DND-41 (cell line): ENCODE measurements around the gene CREB3L1.
A peak's percentile ranks its signal among the peaks of the same experiment; 100 is the strongest.

Source experiments
- ATAC-seq: fragments of 200-7000 bp; cut with Tn5 transposase; 3 replicates; pipeline ENCODE4 v1.9.1; 2021; ENCODE audit warnings: low read depth; ENCODE audit not compliant: insufficient read depth
- DNase-seq: peaks from one replicate; pipeline ENCODE4 v3.0.0-alpha.2; 2020
- H2AFZ ChIP-seq: 2 replicates; pipeline ENCODE4 v1.6.0; 2012; ENCODE audit warnings: low read depth, low read length
- H3K27ac ChIP-seq: 2 replicates; pipeline ENCODE4 v1.5.1; 2012; ENCODE audit warnings: low read length, inconsistent platforms
- H3K27me3 ChIP-seq: fragments of 200-600 bp; sonication (generic); 2 replicates; pipeline ENCODE4 v1.6.0; 2012; ENCODE audit warnings: low read length, mild to moderate bottlenecking, inconsistent platforms; ENCODE audit not compliant: insufficient read depth, poor library complexity
- H3K36me3 ChIP-seq: 2 replicates; pipeline ENCODE4 v1.5.1; 2012; ENCODE audit warnings: low read length, inconsistent platforms; ENCODE audit not compliant: insufficient read depth
- H3K4me1 ChIP-seq: 2 replicates; pipeline ENCODE4 v1.5.1; 2012; ENCODE audit warnings: mild to moderate bottlenecking, low read length; ENCODE audit not compliant: insufficient read depth
- H3K4me2 ChIP-seq: 2 replicates; pipeline ENCODE4 v1.6.0; 2012; ENCODE audit warnings: mild to moderate bottlenecking, moderate library complexity, low read length, inconsistent platforms; ENCODE audit not compliant: insufficient read depth
- H3K4me3 ChIP-seq, 2 experiments: fragments of 200-600 bp in 1 of 2; shearing (Covaris generic) in 1 of 2; 2 replicates each; pipeline ENCODE4 v1.5.1; 2012 to 2016; ENCODE audit warnings: inconsistent platforms in 2 of 2, low read length in 2 of 2, mild to moderate bottlenecking in 2 of 2, low read depth in 1 of 2, moderate library complexity in 1 of 2
- H3K79me2 ChIP-seq: 2 replicates; pipeline ENCODE4 v1.6.0; 2012; ENCODE audit warnings: low read length, inconsistent platforms; ENCODE audit not compliant: insufficient read depth
- H3K9ac ChIP-seq: 2 replicates; pipeline ENCODE4 v1.6.0; 2012; ENCODE audit warnings: low read depth, mild to moderate bottlenecking, inconsistent platforms, low read length, moderate library complexity
- H3K9me3 ChIP-seq: 2 replicates; pipeline ENCODE4 v1.5.1; 2012; ENCODE audit warnings: low read length, moderate library complexity, mild to moderate bottlenecking, inconsistent platforms; ENCODE audit not compliant: insufficient read depth, severe bottlenecking
- H4K20me1 ChIP-seq: 2 replicates; pipeline ENCODE4 v1.6.0; 2012; ENCODE audit warnings: low read length; ENCODE audit not compliant: insufficient read depth
- CTCF ChIP-seq: IDR thresholded peaks from 2 replicates; pipeline ENCODE4 v1.5.1; 2012; ENCODE audit warnings: borderline replicate concordance, low read length, moderate library complexity, mild to moderate bottlenecking; ENCODE audit not compliant: poor library complexity, severe bottlenecking; ENCODE audit errors: extremely low read depth
- EZH2 ChIP-seq: IDR thresholded peaks from 3 replicates; pipeline ENCODE4 v1.6.1; 2012; ENCODE audit warnings: borderline replicate concordance, low read depth, mild to moderate bottlenecking, moderate library complexity, low read length, inconsistent platforms; ENCODE audit not compliant: severe bottlenecking

CREB3L1 gene

GRCh38 chr11:46247090-46247489 lies 30.4 kb upstream of the CREB3L1 start:
- no peak overlapping the region for H3K4me2 ChIP-seq
- H3K27ac ChIP-seq = no peak overlapping the region
- ATAC-seq = no peak
- H3K9me3 ChIP-seq = no peaks in the 10 kb centered on the region
- no peak overlapping the region for H2AFZ ChIP-seq
- no peaks in the 10 kb centered on the region for H3K27me3 ChIP-seq
- no peak overlapping the region for H3K9ac ChIP-seq
- peaks cover 23% of the 10 kb centered on the region for H3K4me1 ChIP-seq
- no peaks in the 10 kb centered on the region for H3K79me2 ChIP-seq
- TF ChIP-seq CTCF (no peak), EZH2 (no peak)
- H3K36me3 ChIP-seq = no peaks in the 10 kb centered on the region
- H3K4me3 ChIP-seq = no peak overlapping the region
- no peak for DNase-seq
- no peaks in the 10 kb centered on the region for H4K20me1 ChIP-seq

GRCh38 chr11:46247659-46248058 lies 29.8 kb upstream of the CREB3L1 start:
- TF ChIP-seq EZH2 = no peak
- TF ChIP-seq CTCF = peak; percentile 49
- no peaks in the 10 kb centered on the region for H3K36me3 ChIP-seq
- no peak overlapping the region for H3K4me3 ChIP-seq
- H3K9me3 ChIP-seq = no peaks in the 10 kb centered on the region
- H3K79me2 ChIP-seq = no peaks in the 10 kb centered on the region
- DNase-seq = peak; percentile 27
- no peak overlapping the region for H3K4me2 ChIP-seq
- no peak overlapping the region for H3K27ac ChIP-seq
- H3K27me3 ChIP-seq = no peaks in the 10 kb centered on the region
- H4K20me1 ChIP-seq = no peaks in the 10 kb centered on the region
- no peak overlapping the region for H2AFZ ChIP-seq
- no peak for ATAC-seq
- no peak overlapping the region for H3K9ac ChIP-seq
- peaks cover 17% of the 10 kb centered on the region for H3K4me1 ChIP-seq

GRCh38 chr11:46248289-46249102 lies 29.0 kb upstream of the CREB3L1 start:
- DNase-seq (no peak), ATAC-seq (no peak)
- H3K9ac ChIP-seq = no peak overlapping the region
- H3K36me3 ChIP-seq = no peaks in the 10 kb centered on the region
- no peak overlapping the region for H2AFZ ChIP-seq
- no peak overlapping the region for H3K4me2 ChIP-seq
- no peaks in the 10 kb centered on the region for H3K27me3 ChIP-seq
- TF ChIP-seq EZH2 (no peak), CTCF (no peak)
- H3K9me3 ChIP-seq = no peaks in the 10 kb centered on the region
- no peaks in the 10 kb centered on the region for H3K79me2 ChIP-seq
- peaks cover 12% of the 10 kb centered on the region for H3K4me1 ChIP-seq
- no peak overlapping the region for H3K4me3 ChIP-seq
- no peaks in the 10 kb centered on the region for H4K20me1 ChIP-seq
- no peak overlapping the region for H3K27ac ChIP-seq
